Ovary (tissue), 3 donors: ENCODE measurements around the gene ATG9B.

Experiments used
- CTCF ChIP-seq, 3 donors: fragments of 450-650 bp in 2 of 3; fragments of 200-600 bp in 1 of 3; IDR thresholded peaks; one replicate each; pipeline versions ENCODE4 v1.5.1 to v1.8.0; 2016 to 2022; ENCODE audit warnings: antibody characterized with exemption in 3 of 3, mild to moderate bottlenecking in 1 of 3
- POLR2A ChIP-seq: fragments of 450-650 bp; IDR thresholded peaks from one replicate; pipeline ENCODE4 v1.6.1; 2017; ENCODE audit warnings: antibody characterized with exemption, mild to moderate bottlenecking, moderate library complexity
- donor health status: DM: no; HTN: no; CAD: no.

- no peak for TF ChIP-seq CTCF (IDR thresholded peaks at IDR 0.05)
- TF ChIP-seq POLR2A = no peak
These were observed 21.7 kb upstream of the ATG9B start for GRCh38 chr7:151045967-151046366.
